ENCODE measurements around the gene SLC1A1.

- TF ChIP-seq CTCF (IDR thresholded peaks at IDR 0.05) (no peak), POLR2A (IDR thresholded peaks at IDR 0.05) (no peak)
Measured at GRCh38 chr9:4615778-4616177, 125.5 kb downstream of the SLC1A1 start.

Data from uterus (tissue), 2 donors.